ENCODE results near the gene PATZ1.

GRCh38 chr22:31302537-31302936 is 43.6 kb downstream of the PATZ1 start:
- TF ChIP-seq, protein P1, sequence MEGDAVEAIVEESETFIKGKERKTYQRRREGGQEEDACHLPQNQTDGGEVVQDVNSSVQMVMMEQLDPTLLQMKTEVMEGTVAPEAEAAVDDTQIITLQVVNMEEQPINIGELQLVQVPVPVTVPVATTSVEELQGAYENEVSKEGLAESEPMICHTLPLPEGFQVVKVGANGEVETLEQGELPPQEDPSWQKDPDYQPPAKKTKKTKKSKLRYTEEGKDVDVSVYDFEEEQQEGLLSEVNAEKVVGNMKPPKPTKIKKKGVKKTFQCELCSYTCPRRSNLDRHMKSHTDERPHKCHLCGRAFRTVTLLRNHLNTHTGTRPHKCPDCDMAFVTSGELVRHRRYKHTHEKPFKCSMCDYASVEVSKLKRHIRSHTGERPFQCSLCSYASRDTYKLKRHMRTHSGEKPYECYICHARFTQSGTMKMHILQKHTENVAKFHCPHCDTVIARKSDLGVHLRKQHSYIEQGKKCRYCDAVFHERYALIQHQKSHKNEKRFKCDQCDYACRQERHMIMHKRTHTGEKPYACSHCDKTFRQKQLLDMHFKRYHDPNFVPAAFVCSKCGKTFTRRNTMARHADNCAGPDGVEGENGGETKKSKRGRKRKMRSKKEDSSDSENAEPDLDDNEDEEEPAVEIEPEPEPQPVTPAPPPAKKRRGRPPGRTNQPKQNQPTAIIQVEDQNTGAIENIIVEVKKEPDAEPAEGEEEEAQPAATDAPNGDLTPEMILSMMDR (conservative IDR thresholded peaks at IDR 0.05): no peak
- no peak for TF ChIP-seq ZFX (IDR thresholded peaks at IDR 0.05)
